GM19452 (cell line): ENCODE measurements around the gene MAP2.

ENCODE experiments used
- ATAC-seq: cut with Tn5 transposase; IDR thresholded peaks from one replicate; pipeline ENCODE4 v1.9.1; 2021; ENCODE audit not compliant: unreplicated experiment

MAP2 gene, protein sequence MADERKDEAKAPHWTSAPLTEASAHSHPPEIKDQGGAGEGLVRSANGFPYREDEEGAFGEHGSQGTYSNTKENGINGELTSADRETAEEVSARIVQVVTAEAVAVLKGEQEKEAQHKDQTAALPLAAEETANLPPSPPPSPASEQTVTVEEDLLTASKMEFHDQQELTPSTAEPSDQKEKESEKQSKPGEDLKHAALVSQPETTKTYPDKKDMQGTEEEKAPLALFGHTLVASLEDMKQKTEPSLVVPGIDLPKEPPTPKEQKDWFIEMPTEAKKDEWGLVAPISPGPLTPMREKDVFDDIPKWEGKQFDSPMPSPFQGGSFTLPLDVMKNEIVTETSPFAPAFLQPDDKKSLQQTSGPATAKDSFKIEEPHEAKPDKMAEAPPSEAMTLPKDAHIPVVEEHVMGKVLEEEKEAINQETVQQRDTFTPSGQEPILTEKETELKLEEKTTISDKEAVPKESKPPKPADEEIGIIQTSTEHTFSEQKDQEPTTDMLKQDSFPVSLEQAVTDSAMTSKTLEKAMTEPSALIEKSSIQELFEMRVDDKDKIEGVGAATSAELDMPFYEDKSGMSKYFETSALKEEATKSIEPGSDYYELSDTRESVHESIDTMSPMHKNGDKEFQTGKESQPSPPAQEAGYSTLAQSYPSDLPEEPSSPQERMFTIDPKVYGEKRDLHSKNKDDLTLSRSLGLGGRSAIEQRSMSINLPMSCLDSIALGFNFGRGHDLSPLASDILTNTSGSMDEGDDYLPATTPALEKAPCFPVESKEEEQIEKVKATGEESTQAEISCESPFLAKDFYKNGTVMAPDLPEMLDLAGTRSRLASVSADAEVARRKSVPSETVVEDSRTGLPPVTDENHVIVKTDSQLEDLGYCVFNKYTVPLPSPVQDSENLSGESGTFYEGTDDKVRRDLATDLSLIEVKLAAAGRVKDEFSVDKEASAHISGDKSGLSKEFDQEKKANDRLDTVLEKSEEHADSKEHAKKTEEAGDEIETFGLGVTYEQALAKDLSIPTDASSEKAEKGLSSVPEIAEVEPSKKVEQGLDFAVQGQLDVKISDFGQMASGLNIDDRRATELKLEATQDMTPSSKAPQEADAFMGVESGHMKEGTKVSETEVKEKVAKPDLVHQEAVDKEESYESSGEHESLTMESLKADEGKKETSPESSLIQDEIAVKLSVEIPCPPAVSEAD (N-terminal part only)

DNA sequence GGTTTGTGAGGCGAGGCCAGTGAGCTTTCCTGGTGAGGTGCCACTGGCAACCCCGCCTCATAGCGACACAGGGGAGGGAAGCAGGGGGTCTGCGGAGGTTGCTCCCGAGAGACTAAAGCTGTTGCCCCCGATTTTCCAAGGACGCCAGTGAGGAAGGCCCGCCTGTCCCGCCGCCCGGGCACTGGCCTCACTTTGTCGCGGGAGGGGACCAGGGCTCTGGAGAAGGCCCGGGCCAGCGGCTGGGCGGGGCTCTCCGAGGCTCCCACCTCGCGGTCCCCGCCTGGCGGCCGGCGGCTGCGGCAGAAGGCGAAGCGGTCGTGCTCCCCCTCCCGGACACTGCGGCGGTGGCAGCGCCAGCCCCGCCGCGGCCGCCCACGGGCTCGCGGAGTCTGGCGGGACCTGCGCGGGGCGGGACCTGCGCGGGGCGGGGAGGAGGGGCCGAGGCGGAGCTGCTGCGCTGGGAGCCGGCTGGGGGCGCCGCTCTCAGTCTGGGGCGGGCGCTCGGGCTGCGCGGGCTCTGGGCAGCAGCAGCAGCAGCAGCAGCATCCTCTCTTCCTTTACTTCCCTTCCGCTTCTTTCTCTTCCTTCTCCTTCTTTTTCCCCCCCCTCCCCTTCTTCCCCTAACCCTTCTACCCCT lies at the start of gene MAP2:
TSS of gene MAP2 (plus strand) at position 486 of the 637 bp plus-strand sequence. CDS start 229,124 bp downstream, outside the sequence.
- ATAC-seq = peak; percentile 98

DNA sequence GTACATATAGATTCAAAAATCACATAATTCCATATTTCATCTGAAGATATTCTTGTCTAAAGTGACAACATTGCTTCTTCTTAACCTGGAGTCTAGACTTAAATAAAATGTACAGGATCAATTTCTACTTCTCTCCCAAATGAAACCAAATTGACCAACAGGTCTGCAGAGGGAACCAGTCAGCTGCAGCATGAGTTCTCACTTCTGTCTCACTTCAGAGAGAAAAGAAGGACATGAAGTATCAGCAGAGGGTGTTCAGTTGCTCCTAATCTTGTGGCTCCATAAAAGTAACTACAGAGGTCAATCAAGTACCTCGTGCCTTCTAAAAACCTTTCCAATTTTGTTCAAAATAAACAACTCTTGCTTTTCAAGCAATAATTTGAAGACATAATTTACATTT lies 47.2 kb upstream of the MAP2 start:
- ATAC-seq = no peak

DNA sequence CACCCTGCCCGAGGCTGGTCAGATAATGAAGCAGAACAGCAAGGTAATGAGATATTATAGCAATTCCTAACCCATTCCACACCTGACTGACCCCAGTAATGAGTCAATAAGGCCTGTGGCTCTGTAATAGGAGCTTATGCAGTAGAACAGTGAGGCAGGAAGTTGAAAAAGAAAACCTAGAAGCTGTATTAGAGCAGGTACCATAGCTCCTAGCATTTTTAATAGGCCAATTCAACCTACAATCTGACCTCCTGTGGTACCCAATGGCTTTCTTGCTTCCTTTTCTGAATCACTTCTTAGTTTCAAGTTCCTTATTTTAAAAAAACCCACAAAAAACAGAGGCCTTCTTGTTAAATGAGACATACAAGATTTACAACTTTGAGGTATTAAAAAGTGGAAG lies 43.6 kb upstream of the MAP2 start:
- ATAC-seq = peak; percentile 100

DNA sequence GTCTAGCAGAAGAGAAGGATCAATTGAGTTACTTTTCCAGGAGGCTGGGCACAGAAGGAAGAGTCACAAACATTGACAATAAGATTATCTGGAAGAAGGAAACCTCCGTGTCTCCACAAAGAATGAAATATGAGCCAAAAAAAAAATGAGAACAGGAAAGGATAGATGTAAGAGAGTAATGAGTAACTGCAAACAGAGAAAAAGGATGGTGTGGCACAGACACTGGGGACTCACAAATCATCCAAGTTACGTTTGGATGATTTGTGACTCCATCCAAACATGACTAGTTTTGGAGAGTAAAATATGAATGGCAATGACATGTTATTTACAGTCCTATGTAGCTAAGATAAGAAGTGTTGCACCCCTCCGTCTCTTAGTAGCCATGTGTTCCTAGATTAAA lies 42.8 kb upstream of the MAP2 start:
- ATAC-seq = no peak

DNA sequence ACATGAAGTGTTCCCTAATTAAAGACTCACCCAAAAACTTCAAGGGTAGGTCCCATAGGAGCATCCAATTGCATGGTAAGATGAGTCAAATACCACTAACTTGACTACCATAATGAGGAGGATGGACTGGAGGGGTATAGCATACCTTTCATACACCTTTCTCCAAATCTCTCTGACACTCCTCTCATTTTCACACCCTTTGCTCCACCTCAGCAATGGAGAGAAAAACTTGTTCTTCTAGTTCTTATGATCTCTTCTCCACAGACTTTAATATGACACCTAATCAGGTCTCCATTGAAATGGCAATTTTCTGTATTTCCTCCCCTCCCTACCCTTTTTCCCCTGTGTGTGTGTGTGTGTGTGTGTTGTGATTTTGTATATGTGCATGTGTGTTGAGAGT lies 41.1 kb upstream of the MAP2 start:
- no peak for ATAC-seq

DNA sequence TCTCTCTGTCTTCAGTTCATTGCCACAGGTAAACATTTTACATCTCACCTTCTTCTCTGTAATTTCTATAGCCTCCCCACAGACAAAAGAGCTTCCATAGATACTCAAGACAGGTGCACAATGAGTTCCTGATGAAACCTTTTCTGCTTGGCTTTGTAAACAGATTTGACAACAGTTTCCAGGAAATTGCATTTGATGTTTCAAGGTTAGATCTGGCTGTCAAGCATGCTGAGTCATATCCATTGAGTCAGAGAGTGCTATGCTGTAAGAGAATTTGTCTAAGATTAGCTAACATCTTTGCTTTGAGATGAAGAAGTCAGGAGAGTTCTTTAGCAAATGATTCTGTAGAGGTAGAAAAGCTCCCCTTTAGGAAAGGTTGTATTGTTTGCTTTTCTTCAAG lies 40.6 kb upstream of the MAP2 start:
- no peak for ATAC-seq

DNA sequence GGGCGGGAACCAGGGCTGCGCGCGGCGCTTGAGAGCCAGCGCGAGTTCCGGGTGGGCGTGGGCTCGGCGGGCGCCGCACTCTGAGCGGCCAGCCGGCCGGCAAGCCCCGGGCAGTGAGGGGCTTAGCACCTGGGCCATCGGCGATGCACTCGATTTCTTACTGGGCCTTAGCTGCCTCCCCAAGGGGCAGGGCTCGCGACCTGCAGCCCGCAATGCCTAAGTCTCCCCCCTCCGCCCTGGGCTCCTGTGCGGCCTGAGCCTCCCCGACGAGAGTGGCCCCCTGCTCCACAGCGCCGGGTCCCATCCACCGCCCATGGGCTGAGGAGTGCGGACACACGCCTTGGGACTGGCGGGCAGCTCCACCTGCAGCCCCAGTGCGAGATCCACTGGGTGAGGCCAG lies 36.5 kb upstream of the MAP2 start:
- ATAC-seq = no peak

DNA sequence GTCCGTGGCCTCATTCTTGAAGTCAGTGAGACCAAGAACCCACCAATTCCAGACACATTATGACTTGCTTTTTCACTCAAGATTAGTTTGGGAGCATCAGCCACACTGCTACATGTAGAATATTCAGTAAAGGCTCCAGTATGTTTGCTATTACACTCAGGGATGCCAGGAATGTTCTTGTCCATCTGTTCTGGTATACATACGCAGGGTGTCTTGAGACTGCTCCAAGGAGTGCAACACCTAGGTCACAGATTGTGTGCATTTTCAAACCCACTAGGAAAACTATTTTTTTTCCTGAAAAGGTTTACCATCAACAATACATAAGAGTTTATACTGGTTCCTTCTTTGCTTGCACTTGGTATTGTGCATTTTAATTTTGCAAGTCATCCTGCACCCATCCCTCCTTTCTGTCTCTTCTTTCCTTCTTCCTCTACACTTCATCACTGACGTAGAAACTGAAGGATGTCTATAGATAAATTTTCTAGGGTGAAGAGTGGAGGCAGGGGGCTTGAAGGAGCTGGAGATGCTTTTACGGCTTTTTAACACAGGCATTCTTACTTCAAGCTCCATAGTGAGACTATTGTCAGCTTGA lies 35.3 kb upstream of the MAP2 start:
- no peak for ATAC-seq

DNA sequence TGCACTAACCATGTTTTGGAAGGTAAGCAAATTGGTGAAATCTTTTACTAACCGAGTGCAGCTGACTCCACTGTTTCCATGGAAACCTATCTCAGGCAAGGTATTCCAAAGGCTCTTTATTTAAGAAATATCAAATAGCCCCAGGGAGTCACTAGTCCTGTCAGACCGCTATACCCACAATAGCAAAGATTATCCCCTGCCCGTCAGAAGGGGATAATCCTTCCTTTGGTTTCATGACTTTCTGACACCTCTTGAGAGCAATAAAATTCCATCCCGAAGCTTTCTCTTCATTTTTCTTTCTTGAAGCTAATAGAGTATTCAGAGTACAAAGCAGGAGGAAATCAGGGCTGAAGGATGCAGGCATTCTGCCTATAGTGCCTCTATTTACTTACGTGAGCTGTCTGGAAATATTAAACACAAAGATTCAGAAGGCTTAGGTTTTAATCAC lies 34.7 kb upstream of the MAP2 start:
- no peak for ATAC-seq

DNA sequence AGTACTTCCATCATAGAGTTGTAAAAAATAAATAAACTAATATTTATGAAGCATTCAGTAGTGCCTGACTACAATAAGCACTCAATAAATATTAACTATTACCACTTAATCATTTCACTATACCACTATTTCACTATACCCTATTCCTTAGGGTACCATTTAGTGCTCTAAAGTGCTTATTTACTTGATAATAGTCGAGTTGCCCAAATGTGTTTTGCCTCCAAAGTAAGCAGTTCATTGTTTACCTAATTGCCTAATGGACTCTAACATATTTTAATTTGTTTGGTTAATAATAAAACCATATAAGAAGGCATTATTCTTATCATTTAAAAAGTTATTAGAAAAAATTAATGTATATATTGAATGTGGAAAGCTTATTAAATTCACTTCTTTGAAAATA lies 33.0 kb upstream of the MAP2 start:
- no peak for ATAC-seq

DNA sequence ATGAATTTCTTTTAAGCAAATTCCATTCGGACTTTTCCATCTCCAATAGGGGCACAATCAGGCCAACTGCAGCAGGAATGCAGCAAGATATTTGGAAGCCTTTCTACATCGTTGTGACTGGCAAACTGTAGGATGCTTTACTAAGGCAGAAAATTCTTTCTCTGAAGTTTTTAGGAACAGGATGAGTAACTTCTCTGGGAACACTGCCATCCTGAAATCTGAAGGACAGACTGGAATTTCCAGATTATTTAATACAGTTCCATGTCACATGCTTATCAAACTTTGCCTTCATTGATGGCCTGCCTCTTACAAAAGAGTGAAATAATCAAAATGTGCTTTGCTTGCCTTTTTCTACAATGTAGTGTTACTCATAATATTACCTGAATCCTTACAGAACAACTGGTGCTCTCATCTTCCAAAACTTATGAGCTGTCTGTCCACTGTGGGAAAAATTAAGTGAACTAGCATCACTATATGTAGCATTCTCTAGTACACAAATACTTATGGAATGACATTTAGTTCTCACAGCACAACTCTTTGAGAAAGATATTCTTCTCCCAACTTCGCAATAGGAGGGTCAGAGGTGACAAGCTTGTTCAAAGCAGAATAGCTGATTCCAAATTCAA lies 32.0 kb upstream of the MAP2 start:
- no peak for ATAC-seq

DNA sequence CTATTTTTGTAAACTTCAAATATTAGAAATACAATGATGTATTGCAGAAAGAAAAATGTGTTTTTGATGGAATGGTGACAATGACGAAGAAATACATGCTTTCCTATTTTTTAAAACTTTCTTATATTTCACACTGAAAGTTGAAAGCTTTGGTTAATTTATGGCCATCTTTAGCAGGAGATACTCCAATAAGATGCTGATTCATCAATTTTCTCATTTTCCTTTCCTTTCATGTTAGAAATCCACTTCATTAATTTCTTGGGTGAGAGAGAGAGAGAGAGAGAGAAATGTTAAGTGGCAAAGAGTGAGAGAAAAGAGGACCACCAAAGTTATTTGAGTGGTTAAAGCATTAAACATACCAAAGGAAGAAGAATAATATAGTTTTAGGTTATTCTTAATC lies 28.6 kb upstream of the MAP2 start:
- no peak for ATAC-seq

DNA sequence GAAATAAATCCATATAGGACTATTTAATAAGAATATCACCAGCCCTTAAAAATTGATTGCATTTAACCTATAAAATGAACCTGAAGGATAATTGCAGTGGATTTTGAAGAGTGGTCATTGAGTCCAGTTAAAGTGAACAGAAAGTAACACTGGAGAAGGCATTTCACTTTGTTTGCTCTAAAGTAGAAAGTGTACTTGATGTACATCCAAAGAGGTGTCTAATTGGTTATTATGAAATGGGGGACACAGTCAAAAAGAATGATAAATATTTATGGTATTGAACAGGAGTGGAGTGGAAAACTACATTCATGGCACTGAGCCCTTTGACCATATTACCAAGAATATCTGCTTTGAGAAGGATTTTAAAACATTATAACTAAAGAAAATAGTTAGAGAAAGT lies 28.2 kb upstream of the MAP2 start:
- no peak for ATAC-seq

DNA sequence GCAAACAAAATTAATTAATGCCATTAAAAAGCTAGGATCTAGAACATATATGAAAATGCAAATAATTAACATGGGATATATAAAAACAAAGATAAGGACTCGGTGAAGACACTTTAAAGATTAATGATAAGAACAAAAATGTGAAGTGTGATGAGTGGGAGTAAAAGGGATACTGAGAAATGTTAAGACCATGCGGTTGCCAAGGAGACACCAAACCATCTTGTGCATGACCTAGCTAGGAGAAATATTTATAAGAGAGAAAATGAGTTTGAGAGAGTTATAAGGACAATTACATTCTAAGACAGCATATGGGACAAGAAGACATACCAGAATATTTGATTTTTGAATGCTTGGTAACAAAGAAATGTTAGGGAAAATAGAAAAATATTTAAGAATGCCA lies 25.4 kb upstream of the MAP2 start:
- no peak for ATAC-seq

DNA sequence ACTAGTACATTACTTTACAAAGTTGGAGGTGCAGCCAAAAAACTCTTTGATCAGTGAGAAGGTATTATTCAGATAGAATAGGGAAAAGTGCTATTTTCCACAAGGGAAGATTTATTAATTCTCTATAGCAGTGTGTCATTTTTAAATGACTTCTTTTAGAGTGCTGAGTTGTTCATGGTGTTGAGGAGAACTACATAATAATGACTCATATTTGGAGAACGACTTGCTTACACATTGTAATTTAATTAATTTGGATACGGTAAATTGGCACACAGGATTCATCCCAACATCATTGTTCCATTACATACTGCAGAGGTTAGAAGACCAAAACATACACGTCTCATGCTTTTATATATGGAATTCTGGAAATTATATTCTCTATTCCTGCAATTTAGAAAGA lies 22.1 kb upstream of the MAP2 start:
- ATAC-seq = no peak

DNA sequence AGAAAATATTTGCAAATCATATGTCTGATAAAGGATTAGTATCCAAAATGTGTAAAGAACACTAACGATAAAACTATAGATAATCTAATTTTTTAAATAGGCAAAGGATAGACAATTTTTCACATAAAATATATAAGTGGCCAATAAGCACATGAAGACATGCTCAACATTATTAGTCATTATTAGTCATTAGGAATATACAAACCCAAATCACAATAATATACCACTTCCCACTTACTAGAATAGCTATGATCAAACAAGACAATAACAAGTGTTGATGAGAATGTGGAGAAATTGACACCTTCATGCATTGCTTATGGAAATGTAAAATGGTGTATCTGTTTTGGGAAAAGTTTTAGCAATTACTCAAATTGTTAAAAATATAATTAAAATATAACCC lies 12.6 kb upstream of the MAP2 start:
- no peak for ATAC-seq

DNA sequence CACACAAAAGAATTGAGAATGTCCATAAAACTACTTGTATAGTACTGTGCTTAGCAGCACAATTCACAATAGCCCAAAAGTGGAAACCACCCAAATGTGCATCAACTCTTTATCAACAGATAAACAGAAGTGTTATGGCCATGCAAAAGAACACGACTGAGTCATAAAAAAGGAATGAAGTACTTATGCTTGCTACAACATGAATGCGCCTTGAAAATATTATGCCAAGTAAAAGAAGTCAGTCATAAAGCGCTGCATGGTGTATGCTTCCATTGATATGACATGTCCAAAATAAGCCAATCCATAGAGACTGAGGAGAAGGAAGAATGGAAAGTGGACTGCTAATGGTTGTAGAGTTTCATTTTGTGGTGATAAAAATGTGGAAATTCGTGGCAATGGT lies 12.1 kb upstream of the MAP2 start:
- no peak for ATAC-seq

DNA sequence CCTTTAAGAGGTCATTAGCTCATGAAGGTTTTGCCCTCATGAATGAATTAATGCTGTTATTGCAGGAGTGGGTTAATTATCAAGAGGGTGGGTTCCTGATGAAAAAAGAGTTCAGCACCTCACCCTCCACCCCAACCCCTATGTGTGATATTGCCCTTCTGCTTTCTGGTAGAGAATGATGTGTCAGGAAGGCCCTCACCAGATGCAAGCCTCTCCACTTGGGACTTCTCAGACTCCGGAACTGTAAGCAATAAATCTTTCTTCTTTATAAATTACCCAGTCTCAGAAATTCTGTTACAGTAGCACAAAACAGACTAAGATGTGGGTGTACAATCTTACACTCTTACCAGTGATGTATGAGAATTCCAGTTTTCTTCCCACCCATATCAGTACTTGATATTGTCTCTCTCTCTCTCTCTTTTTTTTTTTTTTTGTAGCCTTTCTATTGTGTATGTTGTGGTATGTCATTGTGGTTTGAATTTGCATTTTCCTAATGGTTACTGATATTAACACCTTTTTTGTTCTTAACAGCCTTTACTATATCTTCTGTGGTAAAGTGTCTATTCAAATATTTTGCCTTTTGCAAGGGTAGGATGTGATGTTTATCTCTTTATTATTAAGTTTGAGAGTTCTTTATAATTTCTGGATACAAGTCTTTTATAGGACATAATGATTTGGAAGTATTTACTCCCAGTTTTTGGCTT lies 10.4 kb upstream of the MAP2 start:
- ATAC-seq = no peak

DNA sequence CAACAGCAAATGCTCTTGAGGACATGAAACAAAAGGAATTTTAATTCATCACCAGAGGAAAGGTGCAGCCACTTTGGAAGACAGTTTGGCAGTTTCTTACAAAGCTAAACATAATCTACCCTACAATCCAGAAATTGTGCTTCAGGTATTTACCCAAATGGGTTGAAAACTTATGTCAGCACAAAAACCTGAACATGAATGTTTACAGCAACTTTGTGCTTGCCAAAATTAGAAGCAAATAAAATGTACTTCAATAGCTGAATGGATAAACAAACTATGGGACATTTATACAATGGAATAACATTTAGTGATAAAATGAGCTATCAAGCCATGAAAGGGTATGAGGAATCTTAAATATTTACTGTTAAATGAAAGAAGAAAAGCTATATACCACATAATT lies 6.9 kb upstream of the MAP2 start:
- ATAC-seq = no peak
